GM12892 (cell line): ENCODE data around the gene MAP6.

Source experiments
- DNase-seq: peaks from one replicate; pipeline ENCODE4 v3.0.0; 2011; ENCODE audit not compliant: insufficient read length
- FAIRE-seq: peaks from 2 replicates; lab custom pipeline; 2011; peaks lifted over from hg19 to GRCh38; lab: Jason Lieb, UNC
- POLR2A ChIP-seq: IDR thresholded peaks from 2 replicates; pipeline ENCODE4 v1.6.1; 2011; ENCODE audit warnings: low read depth, low read length, control low read depth
- POLR2AphosphoS5 ChIP-seq: IDR thresholded peaks from 2 replicates; pipeline ENCODE4 v1.6.1; 2011; ENCODE audit warnings: low read depth, low read length, control low read depth
- TAF1 ChIP-seq: IDR thresholded peaks from 2 replicates; pipeline ENCODE4 v1.6.1; 2011; ENCODE audit warnings: low read depth, mild to moderate bottlenecking, control low read depth, low read length, borderline replicate concordance

The MAP6 gene

GRCh38 chr11:75571625-75572024 is 97.2 kb downstream of the MAP6 start:
- DNase-seq (no peak), FAIRE-seq (no peak)
- TF ChIP-seq TAF1 (no peak), POLR2AphosphoS5 (no peak), POLR2A (no peak)

- no peak for FAIRE-seq
- TF ChIP-seq TAF1 (no peak), POLR2A (no peak), POLR2AphosphoS5 (no peak)
- no peak for DNase-seq
Observed at GRCh38 chr11:75570559-75571139, 98.2 kb downstream of the MAP6 start.

GRCh38 chr11:75568616-75569219 is 100.1 kb downstream of the MAP6 start:
- no peak for FAIRE-seq
- TF ChIP-seq TAF1 (no peak), POLR2AphosphoS5 (no peak), POLR2A (no peak)
- DNase-seq: no peak

GRCh38 chr11:75567971-75568370 is 100.9 kb downstream of the MAP6 start:
- FAIRE-seq: no peak
- no peak for TF ChIP-seq POLR2AphosphoS5
- TF ChIP-seq POLR2A: no peak
- TF ChIP-seq TAF1: no peak
- DNase-seq: no peak

- TF ChIP-seq TAF1 (no peak), POLR2AphosphoS5 (no peak), POLR2A (no peak)
- DNase-seq: no peak
- FAIRE-seq: no peak
Observed at GRCh38 chr11:75566763-75567279, 102.0 kb downstream of the MAP6 start.

GRCh38 chr11:75565916-75566762 is 102.7 kb downstream of the MAP6 start:
- DNase-seq (no peak), FAIRE-seq (no peak)
- TF ChIP-seq TAF1: no peak
- no peak for TF ChIP-seq POLR2AphosphoS5
- TF ChIP-seq POLR2A: no peak

GRCh38 chr11:75565221-75565814 is 103.5 kb downstream of the MAP6 start:
- TF ChIP-seq POLR2AphosphoS5: no peak
- TF ChIP-seq POLR2A: no peak
- no peak for TF ChIP-seq TAF1
- DNase-seq (no peak), FAIRE-seq (no peak)

GRCh38 chr11:75563978-75564552 is 104.8 kb downstream of the MAP6 start:
- TF ChIP-seq POLR2A (no peak), POLR2AphosphoS5 (no peak), TAF1 (no peak)
- DNase-seq (no peak), FAIRE-seq (no peak)

GRCh38 chr11:75563501-75563977 is 105.3 kb downstream of the MAP6 start:
- no peak for FAIRE-seq
- no peak for DNase-seq
- TF ChIP-seq POLR2A (no peak), POLR2AphosphoS5 (no peak), TAF1 (no peak)

GRCh38 chr11:75562836-75563484 is 105.9 kb downstream of the MAP6 start:
- FAIRE-seq: no peak
- DNase-seq: no peak

More at GRCh38 chr11:75562836-75563484, 105.9 kb downstream of the MAP6 start:
- TF ChIP-seq POLR2AphosphoS5: no peak
- TF ChIP-seq TAF1: no peak
- no peak for TF ChIP-seq POLR2A
